ENCODE data around the gene ACTR3C. TPM values are rescaled to one million over a fixed set of nuclear protein-coding genes. Genes with fewer than 3 reads are reported as not detected.
"Not testable (repeated sequence)": the region's sequence is repeated elsewhere in the genome, so short reads cannot be mapped to it uniquely, and the experiment has no call there.

ACTR3C gene
- total RNA-seq, 1 donor from 2014 or later: 18.2 TPM

DNA sequence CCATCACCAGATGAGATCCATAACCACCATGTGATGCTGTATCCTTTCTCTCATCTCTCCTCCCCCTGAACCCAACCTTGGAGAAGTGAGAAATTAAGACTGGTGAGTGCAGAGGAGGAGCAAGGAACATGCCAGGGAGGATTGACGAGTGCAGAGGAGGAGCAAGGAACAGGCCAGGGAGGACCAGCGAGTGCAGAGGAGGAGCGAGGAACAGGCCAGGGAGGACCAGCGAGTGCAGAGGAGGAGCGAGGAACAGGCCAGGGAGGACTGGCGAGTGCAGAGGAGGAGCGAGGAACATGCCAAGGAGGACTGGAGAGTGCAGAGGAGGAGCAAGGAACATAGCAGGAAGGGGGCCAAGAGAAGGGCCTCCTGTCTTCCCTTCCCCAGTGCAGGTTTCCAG, 118.8 kb downstream of the ACTR3C start:
- not testable (repeated sequence) for DNase-seq (ENCODE audit: low spot score)

DNA sequence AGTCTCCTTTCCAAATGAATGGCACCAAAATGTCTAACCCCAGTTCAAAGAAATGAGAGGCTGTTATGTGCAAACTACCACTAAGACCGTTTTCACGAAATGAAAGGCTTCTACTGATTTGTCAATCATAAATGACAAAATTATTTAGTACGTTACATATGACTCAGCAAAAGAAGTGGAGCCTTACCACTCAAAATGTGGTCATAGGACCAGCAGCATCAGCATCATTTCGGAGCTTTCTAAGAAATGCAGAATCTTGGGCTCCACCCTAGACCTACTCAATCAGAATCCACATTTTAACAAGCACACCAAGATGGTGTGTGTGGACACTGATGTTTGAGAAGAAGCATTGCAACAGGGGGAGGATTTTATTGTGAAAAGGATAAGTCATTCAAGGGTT, 120.5 kb downstream of the ACTR3C start:
- not testable (repeated sequence) for DNase-seq (ENCODE audit: low spot score)

Other genes with a start within 250 kb of the ACTR3C start
- 14.1 TPM for gene LRRC61, start 190 bp downstream of the ACTR3C start, total RNA-seq
- 91.0 TPM for gene RARRES2, start 18.1 kb upstream of the ACTR3C start, total RNA-seq
- gene REPIN1, start 45.3 kb upstream of the ACTR3C start, total RNA-seq: 117 TPM
- gene ZNF775, start 55.8 kb upstream of the ACTR3C start, total RNA-seq: 3.6 TPM
- gene GIMAP8, start 127.1 kb upstream of the ACTR3C start, total RNA-seq: 13.6 TPM
- gene GIMAP7, start 191.3 kb upstream of the ACTR3C start, total RNA-seq: 24.5 TPM
- 23.5 TPM for gene GIMAP4, start 243.8 kb upstream of the ACTR3C start, total RNA-seq

Data from ureter (tissue), 1 donor.